ENCODE data around the gene SH3BP2. TPM values are rescaled to one million over a fixed set of nuclear protein-coding genes. Genes with fewer than 3 reads are reported as not detected.

The SH3BP2 gene
- total RNA-seq, 1 donor from 2014 or later = 45.4 TPM

GRCh38 chr4:2796849-2797544, 4.1 kb downstream of the SH3BP2 start:
- no peak overlapping the region for H3K27ac Mint-ChIP-seq
- H3K36me3 Mint-ChIP-seq = no peaks in the 10 kb centered on the region
- H3K27me3 Mint-ChIP-seq = no peaks in the 10 kb centered on the region
- TF ChIP-seq CTCF (conservative IDR thresholded peaks at IDR 0.05) = no peak
- H3K9me3 Mint-ChIP-seq = no peaks in the 10 kb centered on the region
- H3K4me3 Mint-ChIP-seq = no peak overlapping the region
- DNase-seq (ENCODE audit: extremely low spot score, unreplicated experiment) = no peak
- peaks cover 4% of the 10 kb centered on the region for H3K4me1 Mint-ChIP-seq (ENCODE audit: unreplicated experiment)

GRCh38 chr4:2797545-2798305, 4.8 kb downstream of the SH3BP2 start:
- peaks cover 4% of the 10 kb centered on the region for H3K4me1 Mint-ChIP-seq (ENCODE audit: unreplicated experiment)
- no peak overlapping the region for H3K4me3 Mint-ChIP-seq
- H3K9me3 Mint-ChIP-seq = no peaks in the 10 kb centered on the region
- no peak for DNase-seq (ENCODE audit: extremely low spot score, unreplicated experiment)
- TF ChIP-seq CTCF (conservative IDR thresholded peaks at IDR 0.05) = no peak
- no peaks in the 10 kb centered on the region for H3K36me3 Mint-ChIP-seq
- H3K27ac Mint-ChIP-seq = no peak overlapping the region
- H3K27me3 Mint-ChIP-seq = no peaks in the 10 kb centered on the region

GRCh38 chr4:2798399-2799223, 5.7 kb downstream of the SH3BP2 start:
- no peak for TF ChIP-seq CTCF (conservative IDR thresholded peaks at IDR 0.05)
- Mint-ChIP-seq H3K4me1 (ENCODE audit: unreplicated experiment) (peaks cover 4% of the 10 kb centered on the region), H3K36me3 (no peaks in the 10 kb centered on the region), H3K9me3 (no peaks in the 10 kb centered on the region), H3K27ac (no peak overlapping the region), H3K4me3 (no peak overlapping the region), H3K27me3 (no peaks in the 10 kb centered on the region)
- DNase-seq (ENCODE audit: extremely low spot score, unreplicated experiment) = no peak

GRCh38 chr4:2799224-2799911, 6.5 kb downstream of the SH3BP2 start:
- no peak for DNase-seq (ENCODE audit: extremely low spot score, unreplicated experiment)
- no peak overlapping the region for H3K27ac Mint-ChIP-seq
- no peaks in the 10 kb centered on the region for H3K9me3 Mint-ChIP-seq
- no peak for TF ChIP-seq CTCF (conservative IDR thresholded peaks at IDR 0.05)
- H3K4me3 Mint-ChIP-seq = no peak overlapping the region
- H3K36me3 Mint-ChIP-seq = no peaks in the 10 kb centered on the region
- peaks cover 4% of the 10 kb centered on the region for H3K4me1 Mint-ChIP-seq (ENCODE audit: unreplicated experiment)
- H3K27me3 Mint-ChIP-seq = no peaks in the 10 kb centered on the region

GRCh38 chr4:2799971-2800690, 7.2 kb downstream of the SH3BP2 start:
- no peak for DNase-seq (ENCODE audit: extremely low spot score, unreplicated experiment)
- Mint-ChIP-seq H3K4me1 (ENCODE audit: unreplicated experiment) (peaks cover 4% of the 10 kb centered on the region), H3K27ac (no peak overlapping the region), H3K4me3 (no peak overlapping the region), H3K36me3 (no peaks in the 10 kb centered on the region), H3K9me3 (no peaks in the 10 kb centered on the region), H3K27me3 (no peaks in the 10 kb centered on the region)
- no peak for TF ChIP-seq CTCF (conservative IDR thresholded peaks at IDR 0.05)

Measured in type B pancreatic cell (in vitro differentiated cells).